Measurements from ENCODE around the gene BIN2. TPM values are rescaled to one million over a fixed set of nuclear protein-coding genes. Genes with fewer than 3 reads are reported as not detected.
A peak's percentile ranks its signal among the peaks of the same experiment; 100 is the strongest.
"Not testable (repeated sequence)": the region's sequence is repeated elsewhere in the genome, so short reads cannot be mapped to it uniquely, and the experiment has no call there.

BIN2 gene
- total RNA-seq, 1 donor from 2014 or later = not detected

- Mint-ChIP-seq H3K27me3 (ENCODE audit: low read depth) (no peaks in the 10 kb centered on the region), H3K4me1 (ENCODE audit: low read depth) (no peaks in the 10 kb centered on the region), H3K36me3 (ENCODE audit: low read depth) (no peaks in the 10 kb centered on the region), H3K27ac (ENCODE audit: unreplicated experiment) (no peak overlapping the region), H3K4me3 (ENCODE audit: unreplicated experiment) (no peak overlapping the region), H3K9me3 (ENCODE audit: low read depth) (no peaks in the 10 kb centered on the region)
- no peak for DNase-seq (ENCODE audit: low spot score)
- TF ChIP-seq CTCF (IDR thresholded peaks at IDR 0.05) = no peak
Measured at GRCh38 chr12:51293696-51294095, 30.3 kb downstream of the BIN2 start.

GRCh38 chr12:51291603-51292513 is 32.1 kb downstream of the BIN2 start:
- not testable (repeated sequence) for H3K27ac Mint-ChIP-seq (ENCODE audit: unreplicated experiment); H3K36me3 Mint-ChIP-seq (ENCODE audit: low read depth); H3K4me3 Mint-ChIP-seq (ENCODE audit: unreplicated experiment); H3K9me3 Mint-ChIP-seq (ENCODE audit: low read depth); H3K4me1 Mint-ChIP-seq (ENCODE audit: low read depth); DNase-seq (ENCODE audit: low spot score); H3K27me3 Mint-ChIP-seq (ENCODE audit: low read depth)

GRCh38 chr12:51285843-51286242 is 38.1 kb downstream of the BIN2 start:
- TF ChIP-seq CTCF (IDR thresholded peaks at IDR 0.05) = no peak
- Mint-ChIP-seq H3K4me3 (ENCODE audit: unreplicated experiment) (no peak overlapping the region), H3K36me3 (ENCODE audit: low read depth) (no peaks in the 10 kb centered on the region), H3K27ac (ENCODE audit: unreplicated experiment) (no peak overlapping the region), H3K9me3 (ENCODE audit: low read depth) (no peaks in the 10 kb centered on the region), H3K4me1 (ENCODE audit: low read depth) (peaks cover 5% of the 10 kb centered on the region), H3K27me3 (ENCODE audit: low read depth) (no peaks in the 10 kb centered on the region)
- DNase-seq (ENCODE audit: low spot score) = no peak

- no peaks in the 10 kb centered on the region for H3K9me3 Mint-ChIP-seq (ENCODE audit: low read depth)
- no peaks in the 10 kb centered on the region for H3K27me3 Mint-ChIP-seq (ENCODE audit: low read depth)
- H3K36me3 Mint-ChIP-seq (ENCODE audit: low read depth) = no peaks in the 10 kb centered on the region
- no peak overlapping the region for H3K4me3 Mint-ChIP-seq (ENCODE audit: unreplicated experiment)
- H3K27ac Mint-ChIP-seq (ENCODE audit: unreplicated experiment) = peak overlapping the region; percentile 58
- peaks cover 5% of the 10 kb centered on the region for H3K4me1 Mint-ChIP-seq (ENCODE audit: low read depth)
- no peak for DNase-seq (ENCODE audit: low spot score)
- no peak for TF ChIP-seq CTCF (IDR thresholded peaks at IDR 0.05)
Measured at GRCh38 chr12:51281202-51281924, 42.6 kb downstream of the BIN2 start.

- Mint-ChIP-seq H3K27ac (ENCODE audit: unreplicated experiment) (no peak overlapping the region), H3K9me3 (ENCODE audit: low read depth) (no peaks in the 10 kb centered on the region), H3K36me3 (ENCODE audit: low read depth) (no peaks in the 10 kb centered on the region), H3K27me3 (ENCODE audit: low read depth) (no peaks in the 10 kb centered on the region), H3K4me3 (ENCODE audit: unreplicated experiment) (no peak overlapping the region), H3K4me1 (ENCODE audit: low read depth) (peaks cover 10% of the 10 kb centered on the region)
- TF ChIP-seq CTCF (IDR thresholded peaks at IDR 0.05) = no peak
- no peak for DNase-seq (ENCODE audit: low spot score)
Measured at GRCh38 chr12:51275088-51275487, 48.9 kb downstream of the BIN2 start.

- not testable (repeated sequence) for H3K9me3 Mint-ChIP-seq (ENCODE audit: low read depth); H3K36me3 Mint-ChIP-seq (ENCODE audit: low read depth); H3K4me3 Mint-ChIP-seq (ENCODE audit: unreplicated experiment); H3K27ac Mint-ChIP-seq (ENCODE audit: unreplicated experiment); DNase-seq (ENCODE audit: low spot score); H3K27me3 Mint-ChIP-seq (ENCODE audit: low read depth)
- H3K4me1 Mint-ChIP-seq (ENCODE audit: low read depth) = peaks cover 16% of the 10 kb centered on the region
Measured at GRCh38 chr12:51272810-51273209, 51.2 kb downstream of the BIN2 start.

Data from chondrocyte (in vitro differentiated cells).